SK-N-SH (cell line): ENCODE measurements around the gene ZSCAN10. TPM values are rescaled to one million over a fixed set of nuclear protein-coding genes. Genes with fewer than 3 reads are reported as not detected.

Experiments used
- CTCF ChIA-PET: fragments of 300-600, 350-600 bp; formaldehyde crosslinking; extraction: SDS; loops from one replicate; lab custom pipeline; 2021; lab: Yijun Ruan, JAX
- POLR2A ChIA-PET: fragments of 350-600 bp; sonication (Branson Sonifier 250); formaldehyde crosslinking; extraction: SDS; loops from one replicate; lab custom pipeline; 2020; ENCODE audit warnings: antibody characterized with exemption, inconsistent platforms; lab: Yijun Ruan, JAX
- DNase-seq: peaks from one replicate; pipeline ENCODE4 v3.0.0; 2012
- H2AFZ ChIP-seq: fragments of 200-600 bp; sonication (generic); 2 replicates; pipeline ENCODE4 v1.8.1; 2016; ENCODE audit warnings: antibody characterized with exemption, mild to moderate bottlenecking, low read depth
- H3F3A ChIP-seq: fragments of 200-600 bp; sonication (generic); replicated peaks from 2 replicates; pipeline ENCODE3; 2016; ENCODE audit warnings: antibody characterized with exemption, mild to moderate bottlenecking; ENCODE audit not compliant: insufficient read depth
- H3K27ac ChIP-seq, 2 experiments: fragments of 200-500 bp in 1 of 2; fragments of 200-600 bp in 1 of 2; sonication (Bioruptor generic) in 1 of 2; sonication (generic), shearing (Covaris generic) in 1 of 2; 2 replicates each; pipeline versions ENCODE4 v1.5.1 to v1.6.1; 2014 to 2016; ENCODE audit warnings: low read depth in 2 of 2, inconsistent platforms in 1 of 2, low read length in 1 of 2, mild to moderate bottlenecking in 1 of 2, mixed read lengths in 1 of 2
- H3K27me3 ChIP-seq: fragments of 200-600 bp; sonication (generic), shearing (Covaris generic); 2 replicates; pipeline ENCODE4 v1.6.1; 2016; ENCODE audit warnings: mixed run types; ENCODE audit not compliant: insufficient read depth
- H3K36me3 ChIP-seq, 2 experiments: fragments of 200-500 bp in 1 of 2; fragments of 200-600 bp in 1 of 2; sonication (Bioruptor generic) in 1 of 2; sonication (generic) in 1 of 2; replicated peaks in 1 of 2; 2 replicates each; pipeline versions ENCODE3 to v1.5.1; 2014 to 2016; ENCODE audit warnings: low read length in 1 of 2, mild to moderate bottlenecking in 1 of 2; ENCODE audit not compliant: insufficient read depth in 2 of 2, control insufficient read depth in 1 of 2
- H3K4me1 ChIP-seq, 2 experiments: fragments of 200-500 bp in 1 of 2; fragments of 200-600 bp in 1 of 2; sonication (Bioruptor generic) in 1 of 2; sonication (generic), shearing (Covaris generic) in 1 of 2; 2 replicates each; pipeline versions ENCODE4 v1.5.1 to v1.6.1; 2014 to 2016; ENCODE audit warnings: low read depth in 1 of 2, low read length in 1 of 2, mixed run types in 1 of 2; ENCODE audit not compliant: insufficient read depth in 2 of 2, control insufficient read depth in 1 of 2
- H3K4me2 ChIP-seq: fragments of 200-600 bp; sonication (generic), shearing (Covaris generic); 2 replicates; pipeline ENCODE4 v1.6.1; 2017; ENCODE audit warnings: mixed run types
- H3K4me3 ChIP-seq, 2 experiments: fragments of 200-500 bp in 1 of 2; fragments of 200-600 bp in 1 of 2; sonication (Bioruptor generic) in 1 of 2; sonication (generic), shearing (Covaris generic) in 1 of 2; 2 replicates each; pipeline versions ENCODE4 v1.5.1 to v1.8.1; 2014 to 2016; ENCODE audit warnings: low read depth in 2 of 2, inconsistent platforms in 1 of 2, low read length in 1 of 2, mild to moderate bottlenecking in 1 of 2, mixed read lengths in 1 of 2, moderate library complexity in 1 of 2
- H3K79me2 ChIP-seq: fragments of 200-600 bp; sonication (generic); 2 replicates; pipeline ENCODE4 v1.8.1; 2017; ENCODE audit warnings: mild to moderate bottlenecking; ENCODE audit not compliant: insufficient read depth
- H3K9ac ChIP-seq: fragments of 200-600 bp; sonication (generic); 2 replicates; pipeline ENCODE4 v1.6.1; 2017; ENCODE audit warnings: mixed run types
- H3K9me2 ChIP-seq: fragments of 200-600 bp; sonication (generic); 2 replicates; pipeline ENCODE4 v1.6.1; 2017; ENCODE audit warnings: mixed run types
- H3K9me3 ChIP-seq: fragments of 200-600 bp; sonication (generic); 2 replicates; pipeline ENCODE4 v1.6.1; 2017; ENCODE audit warnings: mixed run types, mild to moderate bottlenecking, moderate library complexity
- H4K20me1 ChIP-seq: fragments of 200-600 bp; sonication (generic); 2 replicates; pipeline ENCODE4 v1.6.1; 2017; ENCODE audit warnings: mild to moderate bottlenecking, mixed run types; ENCODE audit not compliant: insufficient read depth
- ELF1 ChIP-seq: IDR thresholded peaks from 2 replicates; pipeline ENCODE4 v1.4.0; 2012
- EP300 ChIP-seq, 2 experiments: IDR thresholded peaks; 2 replicates each; pipeline versions ENCODE4 v1.4.0 to v1.6.1; 2012; ENCODE audit warnings: borderline replicate concordance in 1 of 2, low read depth in 1 of 2, low read length in 1 of 2
- EZH2phosphoT487 ChIP-seq: fragments of 200-600 bp; sonication (generic); IDR thresholded peaks from 2 replicates; pipeline ENCODE4 v1.6.1; 2017; ENCODE audit warnings: low read depth, mixed run types, mild to moderate bottlenecking, antibody characterized with exemption, moderate library complexity, borderline replicate concordance
- FOSL2 ChIP-seq: IDR thresholded peaks from 2 replicates; pipeline ENCODE4 v1.4.0; 2012; ENCODE audit warnings: low read depth, mild to moderate bottlenecking, moderate library complexity, borderline replicate concordance
- FOXJ3 ChIP-seq: sonication (generic); formaldehyde crosslinking; IDR thresholded peaks from 2 replicates; pipeline ENCODE4 v1.5.1; 2020; ENCODE audit warnings: mild to moderate bottlenecking, missing genetic modification reagents
- FOXM1 ChIP-seq: IDR thresholded peaks from 2 replicates; pipeline ENCODE4 v1.4.0; 2012; ENCODE audit warnings: low read depth, mild to moderate bottlenecking
- JUND ChIP-seq: IDR thresholded peaks from 2 replicates; pipeline ENCODE4 v1.4.0; 2012
- MEF2A ChIP-seq: IDR thresholded peaks from 2 replicates; pipeline ENCODE4 v1.4.0; 2012; ENCODE audit warnings: low read depth, borderline replicate concordance
- MXI1 ChIP-seq: IDR thresholded peaks from 2 replicates; pipeline ENCODE4 v1.6.1; 2012; ENCODE audit warnings: mild to moderate bottlenecking, low read depth, low read length, improper control_type of control experiment
- NFIC ChIP-seq: IDR thresholded peaks from 2 replicates; pipeline ENCODE4 v1.4.0; 2012; ENCODE audit warnings: borderline replicate concordance
- NRF1 ChIP-seq: IDR thresholded peaks from 2 replicates; pipeline ENCODE4 v1.6.1; 2012; ENCODE audit warnings: low read depth, mild to moderate bottlenecking, low read length
- POLR2AphosphoS5 ChIP-seq: IDR thresholded peaks from 2 replicates; pipeline ENCODE4 v1.6.1; 2012; ENCODE audit warnings: low read depth, low read length
- RFX5 ChIP-seq: IDR thresholded peaks from 2 replicates; pipeline ENCODE4 v1.6.1; 2012; ENCODE audit warnings: mild to moderate bottlenecking, improper control_type of control experiment, low read length
- RXRA ChIP-seq: IDR thresholded peaks from 2 replicates; pipeline ENCODE4 v1.4.0; 2012; ENCODE audit warnings: low read depth, mild to moderate bottlenecking, borderline replicate concordance
- SIN3A ChIP-seq: IDR thresholded peaks from 2 replicates; pipeline ENCODE4 v1.6.1; 2012; ENCODE audit warnings: low read depth, mild to moderate bottlenecking, low read length, moderate library complexity, borderline replicate concordance
- SMC3 ChIP-seq: IDR thresholded peaks from 2 replicates; pipeline ENCODE4 v1.6.1; 2012; ENCODE audit warnings: low read depth, low read length, improper control_type of control experiment
- TAF1 ChIP-seq: IDR thresholded peaks from 2 replicates; pipeline ENCODE4 v1.6.1; 2012; ENCODE audit warnings: low read depth, mild to moderate bottlenecking, low read length, moderate library complexity, borderline replicate concordance
- TCF12 ChIP-seq: IDR thresholded peaks from 2 replicates; pipeline ENCODE4 v1.4.0; 2012
- YY1 ChIP-seq: IDR thresholded peaks from 2 replicates; pipeline ENCODE4 v1.4.0; 2012; ENCODE audit warnings: low read depth, mild to moderate bottlenecking
- WGBS: methylation state at CpG from one replicate; pipeline ENCODE4 v1.1.6; 2017; ENCODE audit warnings: low lambda C conversion rate; 5-methylcytosine and 5-hydroxymethylcytosine counted together
- polyA plus RNA-seq, 3 experiments: library from polyadenylated mRNA; depleted of rRNA; stranded (reverse); fragments of >200 nt; gene quantifications; 2 replicates each; pipeline ENCODE4 v1.2.3, GENCODE V29; 2012
- TF ChIP-seq, protein P1 (sequence below): IDR thresholded peaks from 2 replicates; pipeline ENCODE4 v1.4.0; 2012; ENCODE audit warnings: low read depth, borderline replicate concordance
- TF ChIP-seq, protein P2 (sequence below): fragments of 200-600 bp; sonication (generic); IDR thresholded peaks from 2 replicates; pipeline ENCODE4 v1.6.1; 2017; ENCODE audit warnings: antibody characterized with exemption, mild to moderate bottlenecking, moderate library complexity
- TF ChIP-seq, protein P3 (sequence below): IDR thresholded peaks from 2 replicates; pipeline ENCODE4 v1.4.0; 2012; ENCODE audit warnings: low read depth
- TF ChIP-seq, protein P4 (sequence below): fragments of 150-350 bp; IDR thresholded peaks from 2 replicates; pipeline ENCODE4 v1.6.1; 2017; ENCODE audit warnings: antibody characterized with exemption, low read length, low read depth, borderline replicate concordance
- TF ChIP-seq, protein P5 (sequence below): IDR thresholded peaks from 2 replicates; pipeline ENCODE4 v1.6.1; 2012; ENCODE audit warnings: mild to moderate bottlenecking, low read depth, low read length, moderate library complexity
- TF ChIP-seq, protein P6 (sequence below): IDR thresholded peaks from 2 replicates; pipeline ENCODE4; 2012

The ZSCAN10 gene
- polyA plus RNA-seq, 1 of the 3 experiments (the other 2 are of a cell fraction), result 0.05 TPM

DNA sequence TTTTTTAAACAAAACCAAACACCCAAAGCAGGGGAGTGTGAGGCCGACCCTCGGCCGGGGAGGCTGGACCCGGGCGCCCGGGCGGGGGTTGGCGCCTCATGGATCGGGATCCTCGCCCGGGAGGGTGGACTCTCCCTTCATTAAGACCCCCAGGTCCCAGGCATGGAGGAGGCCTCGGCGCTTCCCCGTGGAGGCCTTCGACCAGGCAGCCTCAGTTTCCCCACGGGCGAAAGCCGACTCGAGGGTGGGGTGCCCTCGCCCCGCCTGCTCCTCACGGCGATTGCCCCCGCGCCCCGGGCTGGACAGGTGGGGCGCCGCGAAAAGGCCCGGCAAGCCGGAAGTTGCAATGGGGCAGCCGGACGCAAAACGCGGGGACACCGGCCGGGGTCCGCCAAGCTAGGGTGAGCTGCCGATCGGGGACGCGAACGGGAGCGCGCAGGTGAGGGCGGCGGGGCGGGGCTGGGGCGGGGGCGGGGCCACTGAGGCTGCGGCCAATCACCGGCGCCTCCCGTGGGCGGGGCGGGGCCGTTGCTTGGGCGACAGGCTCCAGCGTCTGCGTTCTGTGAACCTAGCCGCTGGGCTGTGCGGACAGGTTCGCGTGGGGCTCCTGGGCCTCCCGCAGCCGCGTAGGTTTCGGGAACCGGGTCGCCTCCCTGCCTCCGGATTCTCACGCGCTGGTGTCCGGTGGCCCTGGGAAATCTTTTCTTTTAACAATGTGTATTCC lies 7.3 kb upstream of the ZSCAN10 start:
- ChIA-PET POLR2A (interaction anchor here (0.9 to 1.2 kb wide), 3 partner anchors 13 to 635 kb away, joined by 3 read pairs; no protein-coding TSS in a partner anchor), CTCF (interaction anchor here (1.1 to 3.6 kb wide), 6 partner anchors 8 to 75 kb away, joined by 3 to 16 read pairs (median 6); no protein-coding TSS in a partner anchor)
- peak overlapping the region; percentile 95 for H3K4me2 ChIP-seq
- TF ChIP-seq, protein P1, sequence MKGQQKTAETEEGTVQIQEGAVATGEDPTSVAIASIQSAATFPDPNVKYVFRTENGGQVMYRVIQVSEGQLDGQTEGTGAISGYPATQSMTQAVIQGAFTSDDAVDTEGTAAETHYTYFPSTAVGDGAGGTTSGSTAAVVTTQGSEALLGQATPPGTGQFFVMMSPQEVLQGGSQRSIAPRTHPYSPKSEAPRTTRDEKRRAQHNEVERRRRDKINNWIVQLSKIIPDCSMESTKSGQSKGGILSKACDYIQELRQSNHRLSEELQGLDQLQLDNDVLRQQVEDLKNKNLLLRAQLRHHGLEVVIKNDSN, result 0 out of 2 replicates have a peak, but pooled peaks have one; percentile 11
- TF ChIP-seq FOXM1, result no peak
- TF ChIP-seq, protein P2, sequence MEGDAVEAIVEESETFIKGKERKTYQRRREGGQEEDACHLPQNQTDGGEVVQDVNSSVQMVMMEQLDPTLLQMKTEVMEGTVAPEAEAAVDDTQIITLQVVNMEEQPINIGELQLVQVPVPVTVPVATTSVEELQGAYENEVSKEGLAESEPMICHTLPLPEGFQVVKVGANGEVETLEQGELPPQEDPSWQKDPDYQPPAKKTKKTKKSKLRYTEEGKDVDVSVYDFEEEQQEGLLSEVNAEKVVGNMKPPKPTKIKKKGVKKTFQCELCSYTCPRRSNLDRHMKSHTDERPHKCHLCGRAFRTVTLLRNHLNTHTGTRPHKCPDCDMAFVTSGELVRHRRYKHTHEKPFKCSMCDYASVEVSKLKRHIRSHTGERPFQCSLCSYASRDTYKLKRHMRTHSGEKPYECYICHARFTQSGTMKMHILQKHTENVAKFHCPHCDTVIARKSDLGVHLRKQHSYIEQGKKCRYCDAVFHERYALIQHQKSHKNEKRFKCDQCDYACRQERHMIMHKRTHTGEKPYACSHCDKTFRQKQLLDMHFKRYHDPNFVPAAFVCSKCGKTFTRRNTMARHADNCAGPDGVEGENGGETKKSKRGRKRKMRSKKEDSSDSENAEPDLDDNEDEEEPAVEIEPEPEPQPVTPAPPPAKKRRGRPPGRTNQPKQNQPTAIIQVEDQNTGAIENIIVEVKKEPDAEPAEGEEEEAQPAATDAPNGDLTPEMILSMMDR, result no peak
- TF ChIP-seq RFX5, result no peak
- no peak for TF ChIP-seq RXRA
- TF ChIP-seq MXI1, result peak; percentile 91
- peak; percentile 82 for TF ChIP-seq ELF1
- TF ChIP-seq FOXJ3 (CRISPR knock-in tag), result 0 out of 2 replicates have a peak, but pooled peaks have one; percentile 44
- TF ChIP-seq, protein P3, sequence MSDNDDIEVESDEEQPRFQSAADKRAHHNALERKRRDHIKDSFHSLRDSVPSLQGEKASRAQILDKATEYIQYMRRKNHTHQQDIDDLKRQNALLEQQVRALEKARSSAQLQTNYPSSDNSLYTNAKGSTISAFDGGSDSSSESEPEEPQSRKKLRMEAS, result peak; percentile 56
- TF ChIP-seq EZH2phosphoT487, result no peak
- TF ChIP-seq POLR2AphosphoS5, result peak; percentile 80
- TF ChIP-seq NRF1, result no peak; the same call in 1 of the 2 replicates
- TF ChIP-seq, protein P4, sequence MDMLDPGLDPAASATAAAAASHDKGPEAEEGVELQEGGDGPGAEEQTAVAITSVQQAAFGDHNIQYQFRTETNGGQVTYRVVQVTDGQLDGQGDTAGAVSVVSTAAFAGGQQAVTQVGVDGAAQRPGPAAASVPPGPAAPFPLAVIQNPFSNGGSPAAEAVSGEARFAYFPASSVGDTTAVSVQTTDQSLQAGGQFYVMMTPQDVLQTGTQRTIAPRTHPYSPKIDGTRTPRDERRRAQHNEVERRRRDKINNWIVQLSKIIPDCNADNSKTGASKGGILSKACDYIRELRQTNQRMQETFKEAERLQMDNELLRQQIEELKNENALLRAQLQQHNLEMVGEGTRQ, result no peak
- TF ChIP-seq SMC3, result no peak
- TF ChIP-seq SIN3A, result no peak
- TF ChIP-seq EP300 (IDR thresholded peaks at IDR 0.05; ENCODE audit: borderline replicate concordance in 1 of 2, low read depth in 1 of 2, low read length in 1 of 2), result no peak
- TF ChIP-seq, protein P5, sequence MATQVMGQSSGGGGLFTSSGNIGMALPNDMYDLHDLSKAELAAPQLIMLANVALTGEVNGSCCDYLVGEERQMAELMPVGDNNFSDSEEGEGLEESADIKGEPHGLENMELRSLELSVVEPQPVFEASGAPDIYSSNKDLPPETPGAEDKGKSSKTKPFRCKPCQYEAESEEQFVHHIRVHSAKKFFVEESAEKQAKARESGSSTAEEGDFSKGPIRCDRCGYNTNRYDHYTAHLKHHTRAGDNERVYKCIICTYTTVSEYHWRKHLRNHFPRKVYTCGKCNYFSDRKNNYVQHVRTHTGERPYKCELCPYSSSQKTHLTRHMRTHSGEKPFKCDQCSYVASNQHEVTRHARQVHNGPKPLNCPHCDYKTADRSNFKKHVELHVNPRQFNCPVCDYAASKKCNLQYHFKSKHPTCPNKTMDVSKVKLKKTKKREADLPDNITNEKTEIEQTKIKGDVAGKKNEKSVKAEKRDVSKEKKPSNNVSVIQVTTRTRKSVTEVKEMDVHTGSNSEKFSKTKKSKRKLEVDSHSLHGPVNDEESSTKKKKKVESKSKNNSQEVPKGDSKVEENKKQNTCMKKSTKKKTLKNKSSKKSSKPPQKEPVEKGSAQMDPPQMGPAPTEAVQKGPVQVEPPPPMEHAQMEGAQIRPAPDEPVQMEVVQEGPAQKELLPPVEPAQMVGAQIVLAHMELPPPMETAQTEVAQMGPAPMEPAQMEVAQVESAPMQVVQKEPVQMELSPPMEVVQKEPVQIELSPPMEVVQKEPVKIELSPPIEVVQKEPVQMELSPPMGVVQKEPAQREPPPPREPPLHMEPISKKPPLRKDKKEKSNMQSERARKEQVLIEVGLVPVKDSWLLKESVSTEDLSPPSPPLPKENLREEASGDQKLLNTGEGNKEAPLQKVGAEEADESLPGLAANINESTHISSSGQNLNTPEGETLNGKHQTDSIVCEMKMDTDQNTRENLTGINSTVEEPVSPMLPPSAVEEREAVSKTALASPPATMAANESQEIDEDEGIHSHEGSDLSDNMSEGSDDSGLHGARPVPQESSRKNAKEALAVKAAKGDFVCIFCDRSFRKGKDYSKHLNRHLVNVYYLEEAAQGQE, result 0 out of 2 replicates have a peak, but pooled peaks have one; percentile 29
- 0 out of 2 replicates have a peak, but pooled peaks have one; percentile 33 for TF ChIP-seq YY1
- TF ChIP-seq, protein P6, sequence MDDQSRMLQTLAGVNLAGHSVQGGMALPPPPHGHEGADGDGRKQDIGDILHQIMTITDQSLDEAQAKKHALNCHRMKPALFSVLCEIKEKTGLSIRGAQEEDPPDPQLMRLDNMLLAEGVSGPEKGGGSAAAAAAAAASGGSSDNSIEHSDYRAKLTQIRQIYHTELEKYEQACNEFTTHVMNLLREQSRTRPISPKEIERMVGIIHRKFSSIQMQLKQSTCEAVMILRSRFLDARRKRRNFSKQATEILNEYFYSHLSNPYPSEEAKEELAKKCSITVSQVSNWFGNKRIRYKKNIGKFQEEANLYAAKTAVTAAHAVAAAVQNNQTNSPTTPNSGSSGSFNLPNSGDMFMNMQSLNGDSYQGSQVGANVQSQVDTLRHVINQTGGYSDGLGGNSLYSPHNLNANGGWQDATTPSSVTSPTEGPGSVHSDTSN, result no peak
- no peak for TF ChIP-seq NFIC
- no peak for TF ChIP-seq TCF12
- no peak for TF ChIP-seq JUND
- TF ChIP-seq TAF1, result peak; percentile 90
- TF ChIP-seq FOSL2, result no peak
- no peak for TF ChIP-seq MEF2A

More for the DNA sequence above, 7.3 kb upstream of the ZSCAN10 start:
- peak overlapping the region; percentile 62 to 73 for H3K4me3 ChIP-seq
- peak overlapping the region in 1 of 2 experiments; percentile 75; a peak in 1 of 4 replicates for H3K27ac ChIP-seq
- H3F3A ChIP-seq, result no peaks in the 10 kb centered on the region
- peaks cover 0 to 3% of the 10 kb centered on the region in 2 experiments; a peak in 1 of 4 replicates for H3K4me1 ChIP-seq
- peak overlapping the region; percentile 74 for H3K9ac ChIP-seq
- no peaks in the 10 kb centered on the region for H3K27me3 ChIP-seq
- no peaks in the 10 kb centered on the region for H3K9me2 ChIP-seq
- peak overlapping the region; percentile 95; the same call in 1 of the 2 replicates for H2AFZ ChIP-seq
- no peaks in the 10 kb centered on the region for H3K79me2 ChIP-seq
- H3K36me3 ChIP-seq, result no peaks in the 10 kb centered on the region
- WGBS, result 0% methylated on average over 23 of the region's 74 CpGs
- H4K20me1 ChIP-seq, result no peaks in the 10 kb centered on the region
- H3K9me3 ChIP-seq, result no peaks in the 10 kb centered on the region
- DNase-seq, result peak; percentile 99
